GM18868 (cell line): ENCODE measurements around the gene KCNQ4.

Experiments
- ATAC-seq: cut with Tn5 transposase; IDR thresholded peaks from one replicate; pipeline ENCODE4 v1.9.1; 2021; ENCODE audit warnings: mild to moderate bottlenecking, moderate library complexity; ENCODE audit not compliant: unreplicated experiment

KCNQ4 gene

GRCh38 chr1:40754201-40754600, 29.4 kb upstream of the KCNQ4 start:
- ATAC-seq: no peak

GRCh38 chr1:40755067-40755466, 28.5 kb upstream of the KCNQ4 start:
- no peak for ATAC-seq

GRCh38 chr1:40756523-40756922, 27.1 kb upstream of the KCNQ4 start:
- ATAC-seq: no peak

- no peak for ATAC-seq
These were observed 26.5 kb upstream of the KCNQ4 start for GRCh38 chr1:40757084-40757483.

GRCh38 chr1:40758004-40758403, 25.6 kb upstream of the KCNQ4 start:
- no peak for ATAC-seq

- ATAC-seq: no peak
These were observed 24.8 kb upstream of the KCNQ4 start for GRCh38 chr1:40758578-40759343.

- no peak for ATAC-seq
These were observed 22.6 kb upstream of the KCNQ4 start for GRCh38 chr1:40760984-40761383.

GRCh38 chr1:40762144-40762923, 21.3 kb upstream of the KCNQ4 start:
- ATAC-seq: peak; percentile 49

- ATAC-seq: no peak
These were observed 19.6 kb upstream of the KCNQ4 start for GRCh38 chr1:40763742-40764532.

- ATAC-seq: no peak
These were observed 18.6 kb upstream of the KCNQ4 start for GRCh38 chr1:40764981-40765380.

GRCh38 chr1:40766017-40766416, 17.6 kb upstream of the KCNQ4 start:
- no peak for ATAC-seq

GRCh38 chr1:40766560-40766959, 17.0 kb upstream of the KCNQ4 start:
- no peak for ATAC-seq

- no peak for ATAC-seq
These were observed 15.2 kb upstream of the KCNQ4 start for GRCh38 chr1:40768146-40768990.

GRCh38 chr1:40769815-40770214, 13.8 kb upstream of the KCNQ4 start:
- ATAC-seq: no peak

GRCh38 chr1:40770296-40771070, 13.1 kb upstream of the KCNQ4 start:
- no peak for ATAC-seq

- ATAC-seq: no peak
These were observed 11.2 kb upstream of the KCNQ4 start for GRCh38 chr1:40772146-40772955.

- no peak for ATAC-seq
These were observed 9.8 kb upstream of the KCNQ4 start for GRCh38 chr1:40773748-40774265.

GRCh38 chr1:40774266-40774998, 9.2 kb upstream of the KCNQ4 start:
- ATAC-seq: no peak
